CD4-positive, alpha-beta T cell treated with Interleukin-10 for 1 hour (primary cell): ENCODE data around the gene RNF145.

ENCODE experiments used
- DNase-seq: peaks from one replicate; pipeline ENCODE4 v3.0.0-alpha.2; 2020

RNF145 gene

GRCh38 chr5:159217236-159217635 lies 7.9 kb upstream of the RNF145 start:
- DNase-seq = no peak

GRCh38 chr5:159216454-159216853 lies 7.1 kb upstream of the RNF145 start:
- DNase-seq = no peak

DNA sequence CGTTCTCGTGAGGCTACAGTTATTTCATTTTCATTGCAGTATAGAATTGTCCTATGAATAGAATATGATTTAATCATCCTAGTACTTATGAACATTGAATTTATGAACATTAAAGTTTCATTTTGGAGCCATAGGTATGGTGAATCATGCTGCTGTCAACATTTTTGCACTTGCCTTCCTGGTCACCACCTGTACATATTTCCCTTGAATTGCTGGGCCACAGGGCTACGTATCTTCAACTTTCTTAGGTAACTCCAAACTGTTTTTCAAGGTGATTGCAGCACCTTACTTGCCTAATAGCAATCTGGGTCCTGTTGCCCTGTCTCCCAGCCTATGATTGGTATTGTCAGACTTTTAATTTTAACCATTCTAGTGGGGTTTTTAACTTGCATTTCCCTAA lies 6.5 kb upstream of the RNF145 start:
- no peak for DNase-seq

- no peak for DNase-seq
These were observed 5.3 kb upstream of the RNF145 start for GRCh38 chr5:159214486-159215271.

- DNase-seq = no peak
These were observed 3.5 kb upstream of the RNF145 start for GRCh38 chr5:159212657-159213462.

- DNase-seq = no peak
These were observed 2.4 kb upstream of the RNF145 start for GRCh38 chr5:159211729-159212174.

DNA sequence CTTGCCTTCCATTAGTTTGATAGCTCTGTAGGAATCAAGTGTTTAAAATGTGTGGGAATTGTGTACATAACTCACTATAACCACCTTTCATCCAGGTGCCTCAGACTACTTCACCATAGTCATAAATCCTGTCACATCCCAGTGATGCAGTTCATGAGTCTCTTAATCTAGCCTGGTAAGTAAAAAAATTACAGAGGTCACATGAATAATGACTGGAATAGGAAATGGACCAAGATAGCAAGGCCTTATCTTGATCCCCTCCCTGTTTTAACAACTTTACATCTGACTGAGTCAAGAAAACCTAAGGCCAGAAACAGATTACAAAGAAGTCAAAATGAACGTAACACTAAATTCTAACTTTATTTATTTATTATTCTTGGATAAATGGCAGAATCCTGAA lies 1.5 kb upstream of the RNF145 start:
- no peak for DNase-seq

GRCh38 chr5:159210210-159210661 lies 883 bp upstream of the RNF145 start:
- DNase-seq = no peak

GRCh38 chr5:159208514-159209437 lies 577 bp downstream of the RNF145 start:
- DNase-seq = peak; percentile 18

GRCh38 chr5:159207686-159208513 lies 1.5 kb downstream of the RNF145 start:
- DNase-seq = peak; percentile 84

- DNase-seq = no peak
These were observed 2.1 kb downstream of the RNF145 start for GRCh38 chr5:159207222-159207685.

- no peak for DNase-seq
These were observed 2.5 kb downstream of the RNF145 start for GRCh38 chr5:159206818-159207217.

GRCh38 chr5:159206368-159206767 lies 3.0 kb downstream of the RNF145 start:
- DNase-seq = no peak

- DNase-seq = no peak
These were observed 6.0 kb downstream of the RNF145 start for GRCh38 chr5:159203351-159203750.

DNA sequence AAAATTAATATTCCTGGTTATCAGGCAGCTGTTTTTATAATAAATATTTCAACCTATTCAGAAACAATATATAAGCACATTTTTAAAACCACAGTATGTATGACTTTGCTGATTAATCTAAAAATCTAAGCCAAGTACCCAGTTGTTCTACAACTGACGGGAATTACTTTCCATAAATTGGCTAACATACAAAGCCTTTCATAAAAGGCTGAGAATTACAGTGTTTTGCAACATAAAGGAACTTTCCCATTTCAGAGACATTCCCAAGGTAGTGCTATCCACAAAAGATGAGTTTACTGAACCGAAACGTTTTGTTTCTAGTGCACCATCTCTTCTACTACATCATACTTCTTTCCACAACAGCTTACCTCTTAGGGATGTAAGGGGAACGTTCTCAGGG lies 7.2 kb downstream of the RNF145 start:
- DNase-seq = no peak

DNA sequence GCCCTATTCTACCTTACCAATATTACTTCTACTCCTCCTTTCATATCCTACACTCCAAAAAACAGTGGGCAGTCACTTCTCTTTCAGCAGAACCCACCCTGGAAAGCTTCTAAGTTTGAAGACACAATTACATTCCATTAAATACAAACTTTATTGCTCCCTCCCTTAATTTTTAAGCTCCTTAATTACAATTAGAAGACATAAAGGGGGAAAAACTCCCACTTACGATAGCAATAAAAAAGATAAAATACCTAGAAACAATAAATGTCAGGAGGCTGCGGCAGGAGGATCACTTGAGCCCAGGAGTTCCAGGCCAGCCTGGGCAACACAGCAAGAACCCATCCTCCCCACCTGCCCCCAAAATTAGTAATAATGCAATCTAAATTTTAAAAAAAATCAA lies 9.6 kb downstream of the RNF145 start:
- no peak for DNase-seq

DNA sequence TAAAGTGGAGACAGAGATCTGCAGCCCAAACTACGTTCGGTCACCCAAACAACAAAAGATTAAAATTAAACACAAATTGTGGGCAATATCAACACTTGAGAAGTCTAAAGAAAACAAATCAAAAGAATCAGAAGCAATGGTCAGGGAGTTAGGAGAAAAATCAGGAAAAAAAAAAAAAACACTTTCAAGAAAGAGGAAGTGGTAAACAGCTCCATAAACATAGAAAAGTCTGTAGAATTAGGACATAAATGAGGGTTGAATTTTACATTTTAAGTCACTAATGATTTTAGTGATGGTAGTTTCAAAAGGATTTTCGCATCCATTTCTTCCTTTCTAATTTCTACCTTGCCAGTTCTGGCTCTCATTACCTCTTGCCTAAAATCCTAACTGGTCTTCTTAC lies 10.1 kb downstream of the RNF145 start:
- no peak for DNase-seq

GRCh38 chr5:159198063-159199036 lies 11.0 kb downstream of the RNF145 start:
- peak; percentile 38 for DNase-seq

DNA sequence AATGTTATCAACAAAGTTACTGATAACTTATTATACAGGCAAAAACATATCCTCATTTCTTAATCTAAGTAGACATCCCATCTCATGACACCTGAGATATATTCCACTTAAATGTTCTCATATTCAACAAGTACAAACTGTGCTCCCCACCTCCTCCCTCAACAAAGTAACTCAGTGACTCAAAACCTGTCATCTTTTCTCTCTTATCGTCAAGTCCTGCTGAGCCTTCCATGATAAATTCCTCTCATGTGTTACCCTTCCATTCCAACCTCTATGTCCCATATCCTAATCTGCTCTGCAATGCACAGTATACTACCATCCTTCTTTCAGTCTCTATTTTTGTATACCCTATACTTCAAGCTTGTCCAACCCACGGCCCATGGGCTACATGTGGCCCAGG lies 13.6 kb downstream of the RNF145 start:
- no peak for DNase-seq

DNA sequence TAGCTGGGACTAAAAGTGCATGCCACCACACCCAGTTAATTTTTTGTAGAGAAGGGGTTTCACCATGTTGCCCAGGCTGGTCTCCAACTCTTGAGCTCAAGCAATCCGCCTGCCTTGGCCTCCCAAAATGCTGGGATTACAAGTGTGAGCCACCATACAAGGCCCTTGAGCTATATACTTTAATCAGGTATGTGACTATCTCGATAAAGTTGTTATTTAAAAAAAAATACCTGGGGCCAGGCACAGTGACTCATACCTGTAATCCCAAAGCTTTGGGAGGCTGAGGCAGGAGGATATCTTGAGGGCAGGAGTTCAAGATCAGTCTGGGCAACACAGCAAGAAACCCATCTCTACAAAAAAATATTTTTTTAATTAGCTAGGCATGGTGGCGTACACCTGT lies 19.2 kb downstream of the RNF145 start:
- no peak for DNase-seq

DNA sequence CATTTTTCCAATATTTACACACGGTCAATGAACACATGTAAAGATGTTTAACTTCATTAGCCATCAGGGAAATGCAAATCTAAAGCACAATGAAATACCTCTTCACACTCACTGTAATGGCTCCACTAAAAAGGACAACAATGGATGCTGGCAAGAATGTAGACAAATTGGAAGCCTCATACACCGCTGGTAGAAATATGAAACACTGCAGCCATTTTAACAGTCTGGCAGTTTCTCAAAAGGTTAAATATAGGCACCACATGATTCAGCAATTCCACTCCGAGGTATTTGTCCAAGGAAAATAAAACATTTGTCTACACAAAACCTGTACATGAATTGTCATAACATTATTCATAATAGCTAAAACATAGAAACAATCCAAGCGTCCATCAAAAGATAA lies 20.0 kb downstream of the RNF145 start:
- DNase-seq = no peak
